ENCODE data around the gene WNT5A. TPM values are rescaled to one million over a fixed set of nuclear protein-coding genes. Genes with fewer than 3 reads are reported as not detected.

Gene WNT5A
- polyA plus RNA-seq, 1 donor (not counting 4 experiments of a cell fraction or from before 2014, with no cell fraction given) = 9.4 TPM

- Histone ChIP-seq H3K36me3 (ENCODE audit: control insufficient read depth in 2 of 2, extremely low read depth in 1 of 2, insufficient read depth in 2 of 2, low read length in 2 of 2) (no peaks in the 10 kb centered on the region), H3K9me1 (ENCODE audit: control insufficient read depth, extremely low read depth, insufficient read depth, low read length) (no peaks in the 10 kb centered on the region), H3K79me2 (ENCODE audit: control insufficient read depth, insufficient read depth, low read length) (no peaks in the 10 kb centered on the region), H3K27me3 (ENCODE audit: control insufficient read depth, extremely low read depth, insufficient read depth, low read length) (no peaks in the 10 kb centered on the region), H3K27ac (ENCODE audit: control insufficient read depth, insufficient read depth, low read length) (no peak overlapping the region), H3K4me3 (ENCODE audit: control insufficient read depth in 2 of 3, extremely low read depth in 1 of 3, insufficient read depth in 2 of 3, low read depth in 1 of 3, low read length in 3 of 3) (no peak overlapping the region), H2AFZ (ENCODE audit: control insufficient read depth, low read length) (no peak overlapping the region), H3K4me2 (ENCODE audit: control insufficient read depth, extremely low read depth, insufficient read depth, low read depth, low read length) (no peak overlapping the region), H3K4me1 (ENCODE audit: control insufficient read depth, extremely low read depth, insufficient read depth, low read length) (peaks cover 5% of the 10 kb centered on the region), H4K20me1 (ENCODE audit: control insufficient read depth, extremely low read depth, insufficient read depth, low read length) (no peaks in the 10 kb centered on the region), H3K9me3 (ENCODE audit: control insufficient read depth, low read depth, low read length) (no peaks in the 10 kb centered on the region), H3K9ac (ENCODE audit: control insufficient read depth, extremely low read depth, insufficient read depth, low read length) (no peak overlapping the region)
- no peak for FAIRE-seq
- no peak for DNase-seq (ENCODE audit: low read depth, low spot score)
- TF ChIP-seq CTCF (optimal IDR thresholded peaks at IDR 0.05 in 1 of 3, IDR thresholded peaks at IDR 0.05 in 1 of 3, conservative IDR thresholded peaks at IDR 0.05 in 1 of 3; ENCODE audit: extremely low read depth in 1 of 3, insufficient read depth in 2 of 3, low read length in 3 of 3) (no peak), EZH2 (IDR thresholded peaks at IDR 0.05; ENCODE audit: low read length) (no peak)
- dilution Hi-C loops (cut with MboI; ENCODE audit: extremely low pct_ligation_motif_present, low sequenced_read_pairs) = no loop called here
Measured at GRCh38 chr3:55417211-55417610, 69.9 kb downstream of the WNT5A start.

- no peak overlapping the region for H3K4me3 ChIP-seq (ENCODE audit: control insufficient read depth in 2 of 3, extremely low read depth in 1 of 3, insufficient read depth in 2 of 3, low read depth in 1 of 3, low read length in 3 of 3)
- no peak overlapping the region for H3K9ac ChIP-seq (ENCODE audit: control insufficient read depth, extremely low read depth, insufficient read depth, low read length)
- no peaks in the 10 kb centered on the region for H3K36me3 ChIP-seq (ENCODE audit: control insufficient read depth in 2 of 2, extremely low read depth in 1 of 2, insufficient read depth in 2 of 2, low read length in 2 of 2)
- no peaks in the 10 kb centered on the region for H3K27me3 ChIP-seq (ENCODE audit: control insufficient read depth, extremely low read depth, insufficient read depth, low read length)
- TF ChIP-seq EZH2 (IDR thresholded peaks at IDR 0.05; ENCODE audit: low read length) = no peak
- no peak for TF ChIP-seq CTCF (optimal IDR thresholded peaks at IDR 0.05 in 1 of 3, IDR thresholded peaks at IDR 0.05 in 1 of 3, conservative IDR thresholded peaks at IDR 0.05 in 1 of 3; ENCODE audit: extremely low read depth in 1 of 3, insufficient read depth in 2 of 3, low read length in 3 of 3)
- no peaks in the 10 kb centered on the region for H3K9me3 ChIP-seq (ENCODE audit: control insufficient read depth, low read depth, low read length)
- DNase-seq (ENCODE audit: low read depth, low spot score) (no peak), FAIRE-seq (no peak)
- H2AFZ ChIP-seq (ENCODE audit: control insufficient read depth, low read length) = no peak overlapping the region
- no peak overlapping the region for H3K27ac ChIP-seq (ENCODE audit: control insufficient read depth, insufficient read depth, low read length)
- H4K20me1 ChIP-seq (ENCODE audit: control insufficient read depth, extremely low read depth, insufficient read depth, low read length) = no peaks in the 10 kb centered on the region
- H3K9me1 ChIP-seq (ENCODE audit: control insufficient read depth, extremely low read depth, insufficient read depth, low read length) = no peaks in the 10 kb centered on the region
- dilution Hi-C loops (cut with MboI; ENCODE audit: extremely low pct_ligation_motif_present, low sequenced_read_pairs) = no loop called here
- H3K4me1 ChIP-seq (ENCODE audit: control insufficient read depth, extremely low read depth, insufficient read depth, low read length) = peaks cover 5% of the 10 kb centered on the region
- no peaks in the 10 kb centered on the region for H3K79me2 ChIP-seq (ENCODE audit: control insufficient read depth, insufficient read depth, low read length)
- no peak overlapping the region for H3K4me2 ChIP-seq (ENCODE audit: control insufficient read depth, extremely low read depth, insufficient read depth, low read depth, low read length)
Measured at GRCh38 chr3:55416331-55416821, 70.7 kb downstream of the WNT5A start.
